CD14-positive monocyte (primary cell): Measurements from ENCODE around the gene CCDC102B. TPM values are rescaled to one million over a fixed set of nuclear protein-coding genes. Genes with fewer than 3 reads are reported as not detected.

ENCODE experiments used
- DNase-seq, 3 donors: peaks; one replicate each; pipeline ENCODE4 v3.0.0-alpha.2; 2011 to 2022
- H2AFZ ChIP-seq: 2 replicates; pipeline ENCODE4 v1.6.0; 2012; ENCODE audit warnings: mild to moderate bottlenecking, low read depth, low read length, inconsistent platforms; ENCODE audit not compliant: insufficient read depth, poor library complexity, severe bottlenecking
- H3K27ac ChIP-seq, 2 donors: 1 replicate in 1 of 2; 2 replicates in 1 of 2; pipeline ENCODE4 v1.5.1; 2012 to 2013; ENCODE audit warnings: low read length in 2 of 2, control low read depth in 1 of 2, inconsistent platforms in 1 of 2, low read depth in 1 of 2, mild to moderate bottlenecking in 1 of 2
- H3K27me3 ChIP-seq, 2 donors: one replicate each; pipeline versions ENCODE4 v1.6.0 to v1.6.1; 2011 to 2013; ENCODE audit warnings: low read length in 2 of 2; ENCODE audit not compliant: control insufficient read depth in 2 of 2, insufficient read depth in 2 of 2
- H3K36me3 ChIP-seq, 2 donors: replicated peaks in 1 of 2; 1 replicate in 1 of 2; 2 replicates in 1 of 2; pipeline versions ENCODE4 v1.5.1 to v1.6.1; 2012 to 2013; ENCODE audit warnings: low read length in 2 of 2, control low read depth in 1 of 2, inconsistent platforms in 1 of 2, mild to moderate bottlenecking in 1 of 2; ENCODE audit not compliant: insufficient read depth in 2 of 2, control insufficient read depth in 1 of 2
- H3K4me1 ChIP-seq, 2 donors: 1 replicate in 1 of 2; 2 replicates in 1 of 2; pipeline versions ENCODE4 v1.5.1 to v1.6.1; 2012 to 2013; ENCODE audit warnings: low read length in 2 of 2, control low read depth in 1 of 2, inconsistent platforms in 1 of 2, mild to moderate bottlenecking in 1 of 2, moderate library complexity in 1 of 2; ENCODE audit not compliant: insufficient read depth in 2 of 2, control insufficient read depth in 1 of 2
- H3K4me2 ChIP-seq: replicated peaks from 2 replicates; pipeline ENCODE3; 2012; ENCODE audit warnings: low read length, moderate library complexity, mild to moderate bottlenecking; ENCODE audit not compliant: poor library complexity, severe bottlenecking; ENCODE audit errors: extremely low read depth
- H3K4me3 ChIP-seq, 3 experiments: fragments of 200-600 bp in 1 of 3; sonication (generic) in 1 of 3; replicated peaks in 1 of 3; 1 replicate in 2 of 3; 2 replicates in 1 of 3; pipeline ENCODE4 v1.5.1; 2011 to 2013; ENCODE audit warnings: low read length in 3 of 3, mild to moderate bottlenecking in 3 of 3, control low read depth in 2 of 3, low read depth in 2 of 3, inconsistent platforms in 1 of 3, moderate library complexity in 1 of 3
- H3K79me2 ChIP-seq: 2 replicates; pipeline ENCODE4 v1.6.0; 2012; ENCODE audit warnings: mild to moderate bottlenecking, control low read depth, inconsistent platforms, low read length, moderate library complexity; ENCODE audit not compliant: insufficient read depth
- H3K9ac ChIP-seq: 2 replicates; pipeline ENCODE4 v1.6.0; 2017; ENCODE audit warnings: low read length, mild to moderate bottlenecking; ENCODE audit not compliant: insufficient read depth, poor library complexity, severe bottlenecking
- H3K9me3 ChIP-seq, 2 donors: replicated peaks in 1 of 2; 1 replicate in 1 of 2; 2 replicates in 1 of 2; pipeline versions ENCODE4 v1.5.1 to v1.6.1; 2012 to 2013; ENCODE audit warnings: low read length in 2 of 2, control low read depth in 1 of 2; ENCODE audit not compliant: control insufficient read depth in 1 of 2, insufficient read depth in 1 of 2
- H4K20me1 ChIP-seq: 2 replicates; pipeline ENCODE4 v1.6.0; 2012; ENCODE audit warnings: mild to moderate bottlenecking, low read length, control low read depth, moderate library complexity; ENCODE audit not compliant: insufficient read depth
- H3K27ac Mint-ChIP-seq, 7 donors: one replicate each; pipeline ENCODE4 v1.8.0; 2020; ENCODE audit warnings: mild to moderate bottlenecking in 7 of 7, mixed read lengths in 7 of 7, moderate library complexity in 6 of 7, inconsistent platforms in 2 of 7
- H3K27me3 Mint-ChIP-seq, 3 donors: one replicate each; pipeline ENCODE4 v1.8.0; 2021 to 2022; ENCODE audit warnings: low read depth in 3 of 3, mild to moderate bottlenecking in 3 of 3, mixed read lengths in 3 of 3, moderate library complexity in 3 of 3, inconsistent platforms in 1 of 3
- H3K36me3 Mint-ChIP-seq, 2 donors: one replicate each; pipeline ENCODE4 v1.8.0; 2020; ENCODE audit warnings: mixed read lengths in 2 of 2, inconsistent platforms in 1 of 2, mild to moderate bottlenecking in 1 of 2
- H3K4me1 Mint-ChIP-seq: one replicate; pipeline ENCODE4 v1.8.0; 2020; ENCODE audit warnings: mild to moderate bottlenecking, mixed read lengths
- H3K4me3 Mint-ChIP-seq, 2 donors: one replicate each; pipeline ENCODE4 v1.8.0; 2020; ENCODE audit warnings: mild to moderate bottlenecking in 2 of 2, mixed read lengths in 2 of 2, moderate library complexity in 1 of 2
- H3K9me3 Mint-ChIP-seq, 7 donors: one replicate each; pipeline ENCODE4 v1.8.0; 2020 to 2022; ENCODE audit warnings: mixed read lengths in 7 of 7, mild to moderate bottlenecking in 6 of 7, moderate library complexity in 6 of 7, inconsistent platforms in 2 of 7
- CTCF ChIP-seq: fragments of 200-600 bp; IDR thresholded peaks from one replicate; pipeline ENCODE4 v1.8.0; 2022; ENCODE audit warnings: antibody characterized with exemption, mild to moderate bottlenecking
- WGBS: methylation state at CpG from one replicate; pipeline ENCODE4 v1.1.5; 2013; ENCODE audit warnings: missing lambda C conversion rate; ENCODE audit not compliant: insufficient coverage; 5-methylcytosine and 5-hydroxymethylcytosine counted together
- intact Hi-C, 2 donors: fragments of 100-400 bp; cut with micrococcal nuclease; formaldehyde crosslinking; loops; one replicate each; pipeline versions ENCODE4 v1.15.0 to v1.15.1; 2023
- polyA plus RNA-seq, 3 donors: library from polyadenylated mRNA; depleted of rRNA in 1 of 3; unstranded in 2 of 3; stranded (reverse) in 1 of 3; fragments of 300-500 nt in 2 of 3; fragments of >200 nt in 1 of 3; fragmentation: Illumina TruSeq in 2 of 3; gene quantifications; 1 replicate in 2 of 3; 2 replicates in 1 of 3; pipeline ENCODE4 v1.2.3, GENCODE V29; 2012 to 2021

The CCDC102B gene
- polyA plus RNA-seq, 3 donors = 0.34 to 1.4 TPM; not detected in 1

GRCh38 chr18:69081846-69082245 is 284.0 kb downstream of the CCDC102B start:
- no peak for DNase-seq
- WGBS = no CpG with 5 or more reads among the region's 2 CpGs
- H3K79me2 ChIP-seq = no peaks in the 10 kb centered on the region
- H3K36me3 ChIP-seq = no peaks in the 10 kb centered on the region
- Mint-ChIP-seq H3K4me3 (no peak overlapping the region), H3K27me3 (peaks cover 0 to 1% (median 0%) of the 10 kb centered on the region in 3 donors), H3K36me3 (no peaks in the 10 kb centered on the region), H3K4me1 (no peaks in the 10 kb centered on the region), H3K9me3 (peaks cover 0 to 3% (median 2%) of the 10 kb centered on the region in 7 donors), H3K27ac (no peak overlapping the region)
- no peak overlapping the region for H3K27ac ChIP-seq
- H3K9me3 ChIP-seq = no peaks in the 10 kb centered on the region
- H3K27me3 ChIP-seq = no peaks in the 10 kb centered on the region
- no peak overlapping the region for H3K4me2 ChIP-seq
- H4K20me1 ChIP-seq = no peaks in the 10 kb centered on the region
- TF ChIP-seq CTCF = no peak
- no peak overlapping the region for H3K9ac ChIP-seq
- H3K4me1 ChIP-seq = no peaks in the 10 kb centered on the region
- intact Hi-C loops = no loop called here
- no peak overlapping the region for H2AFZ ChIP-seq
- no peak overlapping the region for H3K4me3 ChIP-seq

GRCh38 chr18:69082499-69082898 is 284.6 kb downstream of the CCDC102B start:
- no peaks in the 10 kb centered on the region for H3K9me3 ChIP-seq
- H3K27me3 Mint-ChIP-seq = peaks cover 0 to 1% (median 0%) of the 10 kb centered on the region in 3 donors
- no peak overlapping the region for H3K27ac ChIP-seq
- no peak overlapping the region for H3K9ac ChIP-seq
- no peak overlapping the region for H2AFZ ChIP-seq
- no peaks in the 10 kb centered on the region for H3K79me2 ChIP-seq
- no peak overlapping the region for H3K4me2 ChIP-seq
- no peaks in the 10 kb centered on the region for H3K36me3 ChIP-seq
- H3K27ac Mint-ChIP-seq = no peak overlapping the region
- DNase-seq = no peak
- no peak overlapping the region for H3K4me3 ChIP-seq
- H3K27me3 ChIP-seq = no peaks in the 10 kb centered on the region
- no peaks in the 10 kb centered on the region for H3K4me1 ChIP-seq
- H4K20me1 ChIP-seq = no peaks in the 10 kb centered on the region
- no peak for TF ChIP-seq CTCF
- no peak overlapping the region for H3K4me3 Mint-ChIP-seq
- no peaks in the 10 kb centered on the region for H3K4me1 Mint-ChIP-seq
- WGBS = no CpG with 5 or more reads among the region's 1 CpG
- intact Hi-C loops = no loop called here
- H3K36me3 Mint-ChIP-seq = no peaks in the 10 kb centered on the region
- H3K9me3 Mint-ChIP-seq = peaks cover 0 to 3% (median 0%) of the 10 kb centered on the region in 7 donors
